ENCODE measurements around the gene MTA1.

The MTA1 gene

GRCh38 chr14:105502446-105503295 lies 83.0 kb downstream of the MTA1 start:
- DNase-seq (ENCODE audit: insufficient read length, low spot score) (no peak), FAIRE-seq (no peak)
- TF ChIP-seq CTCF (IDR thresholded peaks at IDR 0.05; ENCODE audit: insufficient read depth, missing control alignments), result no peak

GRCh38 chr14:105503296-105503640 lies 83.6 kb downstream of the MTA1 start:
- no peak for TF ChIP-seq CTCF (IDR thresholded peaks at IDR 0.05; ENCODE audit: insufficient read depth, missing control alignments)
- FAIRE-seq (no peak), DNase-seq (ENCODE audit: insufficient read length, low spot score) (no peak)

- no peak for DNase-seq (ENCODE audit: insufficient read length, low spot score)
These were observed 84.5 kb downstream of the MTA1 start for GRCh38 chr14:105503935-105504692.

GRCh38 chr14:105505101-105505500 lies 85.5 kb downstream of the MTA1 start:
- no peak for DNase-seq (ENCODE audit: insufficient read length, low spot score)
- FAIRE-seq, result no peak
- no peak for TF ChIP-seq CTCF (IDR thresholded peaks at IDR 0.05; ENCODE audit: insufficient read depth, missing control alignments)

More at GRCh38 chr14:105503935-105504692, 84.5 kb downstream of the MTA1 start:
- no peak for TF ChIP-seq CTCF (IDR thresholded peaks at IDR 0.05; ENCODE audit: insufficient read depth, missing control alignments)
- FAIRE-seq, result no peak

GRCh38 chr14:105507247-105507646 lies 87.6 kb downstream of the MTA1 start:
- DNase-seq (ENCODE audit: insufficient read length, low spot score) (no peak), FAIRE-seq (no peak)
- TF ChIP-seq CTCF (IDR thresholded peaks at IDR 0.05; ENCODE audit: insufficient read depth, missing control alignments), result no peak

- no peak for TF ChIP-seq CTCF (IDR thresholded peaks at IDR 0.05; ENCODE audit: insufficient read depth, missing control alignments)
- DNase-seq (ENCODE audit: insufficient read length, low spot score), result no peak
- no peak for FAIRE-seq
These were observed 88.4 kb downstream of the MTA1 start for GRCh38 chr14:105508069-105508468.

- FAIRE-seq (no peak), DNase-seq (ENCODE audit: insufficient read length, low spot score) (no peak)
These were observed 89.0 kb downstream of the MTA1 start for GRCh38 chr14:105508601-105509000.

More at GRCh38 chr14:105508601-105509000, 89.0 kb downstream of the MTA1 start:
- no peak for TF ChIP-seq CTCF (IDR thresholded peaks at IDR 0.05; ENCODE audit: insufficient read depth, missing control alignments)
